Stimulated activated CD4-positive, alpha-beta T cell treated with anti-CD3 and anti-CD28 coated beads, Interleukin-4, amount 100 ng/mL, for 48 hours (primary cell): ENCODE measurements around the gene VSX2.

ENCODE experiments used
- DNase-seq, 2 donors: peaks; one replicate each; pipeline ENCODE4 v3.0.0-alpha.2; 2020; ENCODE audit warnings: low read depth in 2 of 2

Gene VSX2

DNA sequence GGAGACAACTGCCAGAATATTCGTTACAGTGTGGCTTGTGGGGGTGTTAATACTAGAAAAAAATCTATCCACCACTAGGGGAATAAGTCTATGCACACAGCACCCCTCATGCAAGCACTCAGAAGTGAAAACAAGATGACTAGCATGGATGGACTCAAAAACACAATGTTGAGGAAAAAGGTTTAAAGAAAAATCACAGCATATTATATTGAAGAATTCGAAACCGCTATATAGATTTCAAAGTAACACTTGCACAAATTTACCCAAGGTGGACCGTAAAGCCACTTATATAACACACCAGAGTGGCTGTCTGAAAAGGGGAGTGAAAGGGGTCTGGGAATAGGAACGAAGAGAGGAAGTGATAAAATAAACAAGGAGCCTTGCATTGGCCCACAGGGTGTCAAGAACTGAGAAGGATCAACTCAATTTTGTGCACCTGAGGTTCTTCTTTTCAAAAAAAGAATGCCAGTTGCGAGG is 62.9 kb downstream of the VSX2 start:
- DNase-seq: no peak

DNA sequence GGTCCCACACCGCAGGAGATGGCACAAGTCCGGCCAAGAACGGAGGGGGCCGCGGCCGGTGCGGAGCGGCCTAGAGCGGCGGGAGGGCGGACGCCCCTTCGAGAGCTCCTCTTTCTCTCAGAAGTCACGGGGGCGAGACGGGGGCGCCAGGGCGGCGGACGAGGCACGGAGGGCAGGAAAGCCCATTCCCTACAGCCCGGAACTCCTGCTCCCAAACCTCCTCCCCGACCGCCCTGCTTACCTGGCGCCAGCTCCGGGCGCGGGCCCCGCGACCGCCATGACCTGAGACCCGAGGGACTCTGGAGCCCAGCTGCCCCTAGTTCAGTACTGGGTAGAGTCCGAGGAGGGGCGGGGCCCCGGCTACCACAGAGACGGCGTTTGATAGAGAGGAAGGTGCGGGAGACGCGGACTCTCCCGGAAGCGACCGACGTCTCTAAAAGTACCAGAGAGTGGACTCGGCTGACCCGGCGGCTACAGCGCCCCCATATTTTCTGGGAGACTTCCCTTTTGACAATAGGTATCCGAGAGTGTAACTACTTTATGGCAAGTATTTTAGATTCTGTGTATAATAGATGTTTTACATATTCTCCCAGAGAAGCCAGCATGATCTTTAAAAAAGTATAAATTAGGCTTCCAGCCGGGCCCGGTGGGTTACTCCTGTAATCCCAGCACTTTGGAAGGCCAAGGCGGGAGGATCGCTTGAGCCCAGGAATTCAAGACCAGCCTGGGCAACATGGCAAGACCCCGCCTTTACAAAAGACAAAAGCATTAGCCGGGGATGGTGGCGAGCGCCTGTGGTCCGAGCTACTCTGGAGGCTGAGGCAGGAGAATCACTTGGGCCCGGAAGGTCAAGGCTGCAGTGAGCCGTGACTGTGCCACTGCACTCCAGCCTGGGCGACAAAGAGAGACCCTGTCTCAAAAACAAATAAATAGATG is 63.7 kb downstream of the VSX2 start, which contains the start of gene ABCD4:
Gene ABCD4 (minus strand): TSS at position 301 of the 936 bp plus-strand sequence. CDS start 22 bp downstream, at position 279.
- DNase-seq: peak; percentile 80 to 85

DNA sequence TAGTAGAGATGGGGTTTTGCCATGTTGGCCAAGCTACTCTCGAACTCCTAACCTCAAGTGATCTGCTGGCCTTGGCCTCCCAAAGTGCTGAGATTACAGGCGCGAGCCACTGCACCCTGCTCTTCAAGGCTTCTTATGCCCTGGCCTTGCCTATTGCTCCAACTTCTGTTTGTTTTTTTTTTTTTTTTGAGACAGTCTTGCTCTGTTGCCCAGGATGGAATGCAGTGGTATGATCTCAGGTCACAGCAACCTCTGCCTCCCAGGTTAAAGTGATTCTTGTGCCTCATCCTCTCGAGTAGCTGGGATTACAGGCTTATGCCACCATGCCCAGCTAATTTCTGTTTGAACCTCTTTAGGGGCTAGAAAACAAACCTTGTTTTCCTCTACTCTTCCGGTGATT is 69.4 kb downstream of the VSX2 start:
- DNase-seq: no peak

- DNase-seq: no peak
These were observed 70.1 kb downstream of the VSX2 start for GRCh38 chr14:74309125-74310022.

- DNase-seq: no peak
These were observed 72.9 kb downstream of the VSX2 start for GRCh38 chr14:74312161-74312560.
